Spinal cord (tissue), 10 donors: Measurements from ENCODE around the gene DYNC1I2. TPM values are rescaled to one million over a fixed set of nuclear protein-coding genes. Genes with fewer than 3 reads are reported as not detected.

Experiments
- DNase-seq, 6 donors: peaks; one replicate each; pipeline versions ENCODE4 v3.0.0 to v3.0.0-alpha.2; 2013 to 2015; ENCODE audit warnings: low spot score in 6 of 6, low read depth in 4 of 6
- H3K27ac ChIP-seq: one replicate; pipeline ENCODE4 v1.5.1; 2013; ENCODE audit warnings: low read depth, low read length, control low read depth
- H3K27me3 ChIP-seq: one replicate; pipeline ENCODE4 v1.6.1; 2013; ENCODE audit warnings: low read length; ENCODE audit not compliant: control insufficient read depth, insufficient read depth
- H3K36me3 ChIP-seq: one replicate; pipeline ENCODE4 v1.6.1; 2013; ENCODE audit warnings: low read length; ENCODE audit not compliant: control insufficient read depth, insufficient read depth
- H3K4me1 ChIP-seq: one replicate; pipeline ENCODE4 v1.6.1; 2013; ENCODE audit warnings: low read length; ENCODE audit not compliant: control insufficient read depth, insufficient read depth
- H3K4me3 ChIP-seq: one replicate; pipeline ENCODE4 v1.5.1; 2013; ENCODE audit warnings: low read depth, low read length, control low read depth
- H3K9me3 ChIP-seq: one replicate; pipeline ENCODE4 v1.6.1; 2013; ENCODE audit warnings: low read length; ENCODE audit not compliant: control insufficient read depth, insufficient read depth
- WGBS: methylation state at CpG from one replicate; pipeline ENCODE4 v1.1.5; 2013; ENCODE audit warnings: missing lambda C conversion rate; ENCODE audit not compliant: insufficient coverage; 5-methylcytosine and 5-hydroxymethylcytosine counted together
- polyA plus RNA-seq, 2 donors: library from polyadenylated mRNA; unstranded; fragments of 120-200 nt; gene quantifications; one replicate each; pipeline ENCODE4 v1.2.1, GENCODE V29; 2013; ENCODE audit not compliant: insufficient read length in 2 of 2
- total RNA-seq, 2 donors: library from RNA; depleted of rRNA in 1 of 2; stranded (reverse); fragments of 120-200 nt in 1 of 2; fragments of >200 nt in 1 of 2; gene quantifications; one replicate each; pipeline versions ENCODE4 v1.2.3 to v1.2.4, GENCODE V29; 2013 to 2014
- donor health status: healthy.

Gene DYNC1I2
- total and polyA plus RNA-seq, 4 donors: 127 to 209 (median 194) TPM

GRCh38 chr2:171789956-171790355 is 102.7 kb downstream of the DYNC1I2 start:
- WGBS: 72% methylated on average over 3 of the region's 6 CpGs
- Histone ChIP-seq H3K9me3 (no peaks in the 10 kb centered on the region), H3K36me3 (peaks cover 28% of the 10 kb centered on the region), H3K4me1 (no peaks in the 10 kb centered on the region), H3K4me3 (no peak overlapping the region), H3K27ac (no peak overlapping the region), H3K27me3 (no peaks in the 10 kb centered on the region)
- DNase-seq: no peak

GRCh38 chr2:171791361-171791760 is 104.1 kb downstream of the DYNC1I2 start:
- no peaks in the 10 kb centered on the region for H3K27me3 ChIP-seq
- H3K27ac ChIP-seq: no peak overlapping the region
- WGBS: 61% methylated on average over 3 of the region's 4 CpGs
- peak in 1 of 6 donors; percentile 83 for DNase-seq
- H3K4me1 ChIP-seq: no peaks in the 10 kb centered on the region
- H3K9me3 ChIP-seq: no peaks in the 10 kb centered on the region
- H3K36me3 ChIP-seq: peaks cover 20% of the 10 kb centered on the region
- H3K4me3 ChIP-seq: no peak overlapping the region

- Histone ChIP-seq H3K27ac (no peak overlapping the region), H3K36me3 (peaks cover 15% of the 10 kb centered on the region), H3K4me1 (no peaks in the 10 kb centered on the region), H3K9me3 (no peaks in the 10 kb centered on the region), H3K4me3 (no peak overlapping the region), H3K27me3 (no peaks in the 10 kb centered on the region)
- 100% methylated on average over 1 of the region's 3 CpGs for WGBS
- DNase-seq: no peak
Observed at GRCh38 chr2:171792157-171792556, 104.9 kb downstream of the DYNC1I2 start.

- Histone ChIP-seq H3K36me3 (peaks cover 10% of the 10 kb centered on the region), H3K27me3 (no peaks in the 10 kb centered on the region), H3K9me3 (no peaks in the 10 kb centered on the region), H3K4me1 (no peaks in the 10 kb centered on the region), H3K4me3 (no peak overlapping the region), H3K27ac (no peak overlapping the region)
- no peak for DNase-seq
- WGBS: 35% methylated on average over 2 of the region's 4 CpGs
Observed at GRCh38 chr2:171792886-171793580, 105.8 kb downstream of the DYNC1I2 start.

GRCh38 chr2:171793691-171794678 is 106.7 kb downstream of the DYNC1I2 start:
- no peaks in the 10 kb centered on the region for H3K27me3 ChIP-seq
- H3K36me3 ChIP-seq: peaks cover 7% of the 10 kb centered on the region
- H3K4me3 ChIP-seq: no peak overlapping the region
- no peak for DNase-seq
- H3K4me1 ChIP-seq: no peaks in the 10 kb centered on the region
- H3K27ac ChIP-seq: no peak overlapping the region
- no peaks in the 10 kb centered on the region for H3K9me3 ChIP-seq
- 100% methylated on average over 1 of the region's 6 CpGs for WGBS

- H3K27me3 ChIP-seq: no peaks in the 10 kb centered on the region
- H3K4me1 ChIP-seq: no peaks in the 10 kb centered on the region
- H3K4me3 ChIP-seq: no peak overlapping the region
- DNase-seq: no peak
- 44% methylated on average over 3 of the region's 4 CpGs for WGBS
- H3K9me3 ChIP-seq: no peaks in the 10 kb centered on the region
- H3K27ac ChIP-seq: no peak overlapping the region
- peaks cover 2% of the 10 kb centered on the region for H3K36me3 ChIP-seq
Observed at GRCh38 chr2:171794918-171795317, 107.6 kb downstream of the DYNC1I2 start.

Other genes starting within 250 kb of the DYNC1I2 start
- 100 to 1,000 TPM; 108 to 138 TPM for gene CYBRD1, start 165.0 kb upstream of the DYNC1I2 start, total RNA-seq
- 10 to 100 TPM; 20.7 to 26.6 TPM for gene CYBRD1, start 165.0 kb upstream of the DYNC1I2 start, polyA plus RNA-seq
- 10 to 100 TPM; 35.9 to 87.9 TPM for gene SLC25A12, start 206.8 kb downstream of the DYNC1I2 start, total RNA-seq
- gene SLC25A12, start 206.8 kb downstream of the DYNC1I2 start, polyA plus RNA-seq: 10 to 100 TPM; 51.7 to 57.3 TPM
- 10 to 100 TPM; 46.2 to 53.5 TPM for gene HAT1, start 235.0 kb downstream of the DYNC1I2 start, total RNA-seq
- 10 to 100 TPM; 39.3 to 46.9 TPM for gene HAT1, start 235.0 kb downstream of the DYNC1I2 start, polyA plus RNA-seq